ENCODE results near the gene HTT-AS. TPM values are rescaled to one million over a fixed set of nuclear protein-coding genes. Genes with fewer than 3 reads are reported as not detected.

HTT-AS gene
- polyA plus RNA-seq, 1 of the 3 experiments (the other 2 are of a cell fraction): not detected

GRCh38 chr4:3069661-3070199 lies 4.6 kb downstream of the HTT-AS start:
- CTCF ChIA-PET: interaction anchor here (0.6 to 1.4 kb wide), 2 partner anchors 22 to 524 kb away, joined by 3 to 4 read pairs; no protein-coding TSS in a partner anchor
- Histone ChIP-seq H3K79me2 (ENCODE audit: insufficient read depth) (no peaks in the 10 kb centered on the region), H3K4me1 (ENCODE audit: control insufficient read depth in 1 of 2, insufficient read depth in 2 of 2, low read depth in 1 of 2, low read length in 1 of 2) (peaks cover 0 to 6% of the 10 kb centered on the region in 2 experiments; a peak in 1 of 4 replicates), H3K9me2 (no peaks in the 10 kb centered on the region), H3K4me2 (no peak overlapping the region), H4K20me1 (ENCODE audit: insufficient read depth) (no peaks in the 10 kb centered on the region), H3K4me3 (ENCODE audit: low read depth in 2 of 2, low read length in 1 of 2) (no peak overlapping the region), H3F3A (replicated peaks; ENCODE audit: insufficient read depth) (no peaks in the 10 kb centered on the region), H3K9me3 (no peaks in the 10 kb centered on the region), H3K36me3 (replicated peaks in 1 of 2; ENCODE audit: control insufficient read depth in 1 of 2, insufficient read depth in 2 of 2, low read length in 1 of 2) (no peaks in the 10 kb centered on the region), H3K27me3 (ENCODE audit: insufficient read depth) (no peaks in the 10 kb centered on the region), H3K27ac (ENCODE audit: low read depth in 2 of 2, low read length in 1 of 2) (no peak overlapping the region), H3K9ac (no peak overlapping the region), H2AFZ (ENCODE audit: low read depth) (no peak overlapping the region)
- WGBS (ENCODE audit: low lambda C conversion rate): 85% methylated on average over 16 of the region's 16 CpGs
- DNase-seq: no peak
- POLR2A ChIA-PET: no interaction called here
- TF ChIP-seq FOXJ3 (CRISPR knock-in tag; IDR thresholded peaks at IDR 0.05) (no peak), JUND (IDR thresholded peaks at IDR 0.05) (no peak), TCF12 (IDR thresholded peaks at IDR 0.05) (no peak), FOXM1 (IDR thresholded peaks at IDR 0.05; ENCODE audit: low read depth) (no peak), MXI1 (IDR thresholded peaks at IDR 0.05; ENCODE audit: low read depth, low read length) (no peak), NFIC (IDR thresholded peaks at IDR 0.05; ENCODE audit: borderline replicate concordance) (no peak), EP300 (IDR thresholded peaks at IDR 0.05; ENCODE audit: borderline replicate concordance in 1 of 2, low read depth in 1 of 2, low read length in 1 of 2) (no peak), GABPA (IDR thresholded peaks at IDR 0.05; ENCODE audit: low read depth) (no peak), YY1 (IDR thresholded peaks at IDR 0.05; ENCODE audit: low read depth) (no peak), SIN3A (IDR thresholded peaks at IDR 0.05; ENCODE audit: borderline replicate concordance, low read depth, low read length) (no peak), RFX5 (IDR thresholded peaks at IDR 0.05; ENCODE audit: low read length) (no peak), USF1 (IDR thresholded peaks at IDR 0.05; ENCODE audit: borderline replicate concordance, low read depth) (no peak), MEF2A (IDR thresholded peaks at IDR 0.05; ENCODE audit: borderline replicate concordance, low read depth) (no peak)

GRCh38 chr4:3067473-3068001 lies 6.8 kb downstream of the HTT-AS start:
- Histone ChIP-seq H3K4me3 (ENCODE audit: low read depth in 2 of 2, low read length in 1 of 2) (no peak overlapping the region), H4K20me1 (ENCODE audit: insufficient read depth) (no peaks in the 10 kb centered on the region), H3K4me2 (no peak overlapping the region), H3K9me2 (no peaks in the 10 kb centered on the region), H3K9me3 (no peaks in the 10 kb centered on the region), H3K4me1 (ENCODE audit: control insufficient read depth in 1 of 2, insufficient read depth in 2 of 2, low read depth in 1 of 2, low read length in 1 of 2) (no peaks in the 10 kb centered on the region), H3K27ac (ENCODE audit: low read depth in 2 of 2, low read length in 1 of 2) (no peak overlapping the region), H3K36me3 (replicated peaks in 1 of 2; ENCODE audit: control insufficient read depth in 1 of 2, insufficient read depth in 2 of 2, low read length in 1 of 2) (no peaks in the 10 kb centered on the region), H2AFZ (ENCODE audit: low read depth) (no peak overlapping the region), H3K79me2 (ENCODE audit: insufficient read depth) (no peaks in the 10 kb centered on the region), H3F3A (replicated peaks; ENCODE audit: insufficient read depth) (no peaks in the 10 kb centered on the region), H3K9ac (no peak overlapping the region), H3K27me3 (ENCODE audit: insufficient read depth) (no peaks in the 10 kb centered on the region; the same call in 1 of the 2 replicates)
- CTCF ChIA-PET: interaction anchor here (1.2 to 1.3 kb wide), 2 partner anchors 9 to 21 kb away, joined by 3 read pairs; no protein-coding TSS in a partner anchor
- TF ChIP-seq MXI1 (IDR thresholded peaks at IDR 0.05; ENCODE audit: low read depth, low read length) (no peak), GATA2 (CRISPR knock-in tag; IDR thresholded peaks at IDR 0.05) (no peak), TAF1 (IDR thresholded peaks at IDR 0.05; ENCODE audit: borderline replicate concordance, low read depth, low read length) (no peak)
- DNase-seq: no peak
- POLR2A ChIA-PET: no interaction called here
- WGBS (ENCODE audit: low lambda C conversion rate): 46% methylated on average over 6 of the region's 6 CpGs
